SK-N-SH treated with all-trans-retinoic acid at 6 μM for 48 hours (cell line): ENCODE results near the gene NAALADL2.

Experiments used
- ARNTL ChIP-seq: fragments of 450-650 bp; formaldehyde crosslinking; IDR thresholded peaks from 2 replicates; pipeline ENCODE4 v1.5.0; 2020; ENCODE audit warnings: low read depth, mild to moderate bottlenecking, moderate library complexity, borderline replicate concordance
- ESRRG ChIP-seq: fragments of 250-450 bp; sonication (Bioruptor Pico); IDR thresholded peaks from 2 replicates; pipeline ENCODE4 v1.6.1; 2021; ENCODE audit warnings: mild to moderate bottlenecking
- PATZ1 ChIP-seq: fragments of 250-450 bp; sonication (Bioruptor Pico); IDR thresholded peaks from 2 replicates; pipeline ENCODE4 v1.8.0; 2020; ENCODE audit warnings: mild to moderate bottlenecking, moderate library complexity, borderline replicate concordance
- RARB ChIP-seq: fragments of 250-450 bp; sonication (Bioruptor Pico); IDR thresholded peaks from 2 replicates; pipeline ENCODE4 v1.8.0; 2021; ENCODE audit warnings: mild to moderate bottlenecking, moderate library complexity
- TSHZ2 ChIP-seq: fragments of 250-450 bp; sonication (Bioruptor Pico); IDR thresholded peaks from 2 replicates; pipeline ENCODE4 v1.5.0; 2020; ENCODE audit warnings: mild to moderate bottlenecking, moderate library complexity
- ZNF565 ChIP-seq: fragments of 450-650 bp; formaldehyde crosslinking; conservative IDR thresholded peaks from 2 replicates; pipeline ENCODE4 v1.5.0; 2020; ENCODE audit warnings: low read depth, mild to moderate bottlenecking, moderate library complexity
- TF ChIP-seq, protein P1 (sequence below): fragments of 250-450 bp; sonication (Bioruptor Pico); IDR thresholded peaks from 2 replicates; pipeline ENCODE4 v1.5.1; 2020; ENCODE audit warnings: low read depth, mild to moderate bottlenecking, moderate library complexity

DNA sequence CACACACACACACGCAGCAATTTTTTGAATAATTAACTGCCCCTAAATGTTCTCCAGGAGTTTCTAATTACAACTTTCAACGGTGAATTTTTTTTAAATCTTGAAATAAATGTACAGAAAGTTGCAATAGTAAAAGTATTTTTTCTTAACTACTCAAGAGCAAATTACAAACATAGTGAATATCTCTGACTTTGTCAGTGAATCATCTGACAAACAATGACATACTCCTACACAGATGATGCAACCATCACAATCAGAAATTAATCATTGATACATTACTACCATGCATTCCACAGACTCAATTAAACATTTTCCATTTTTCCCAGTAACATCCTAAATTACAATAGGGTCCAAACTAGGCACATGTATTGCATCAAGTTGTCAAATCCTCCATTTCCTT, 597.3 kb downstream of the NAALADL2 start:
- no peak for TF ChIP-seq TSHZ2 (CRISPR knock-in tag)
- TF ChIP-seq ESRRG (CRISPR knock-in tag) = no peak
- TF ChIP-seq ZNF565 (CRISPR knock-in tag) = no peak
- TF ChIP-seq, protein P1, sequence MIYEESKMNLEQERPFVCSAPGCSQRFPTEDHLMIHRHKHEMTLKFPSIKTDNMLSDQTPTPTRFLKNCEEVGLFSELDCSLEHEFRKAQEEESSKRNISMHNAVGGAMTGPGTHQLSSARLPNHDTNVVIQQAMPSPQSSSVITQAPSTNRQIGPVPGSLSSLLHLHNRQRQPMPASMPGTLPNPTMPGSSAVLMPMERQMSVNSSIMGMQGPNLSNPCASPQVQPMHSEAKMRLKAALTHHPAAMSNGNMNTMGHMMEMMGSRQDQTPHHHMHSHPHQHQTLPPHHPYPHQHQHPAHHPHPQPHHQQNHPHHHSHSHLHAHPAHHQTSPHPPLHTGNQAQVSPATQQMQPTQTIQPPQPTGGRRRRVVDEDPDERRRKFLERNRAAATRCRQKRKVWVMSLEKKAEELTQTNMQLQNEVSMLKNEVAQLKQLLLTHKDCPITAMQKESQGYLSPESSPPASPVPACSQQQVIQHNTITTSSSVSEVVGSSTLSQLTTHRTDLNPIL (CRISPR knock-in tag) = no peak
- no peak for TF ChIP-seq RARB (CRISPR knock-in tag)
- no peak for TF ChIP-seq PATZ1
- TF ChIP-seq ARNTL (CRISPR knock-in tag) = no peak
